ENCODE results near the gene EPC2.
A peak's percentile ranks its signal among the peaks of the same experiment; 100 is the strongest.

Gene EPC2, protein sequence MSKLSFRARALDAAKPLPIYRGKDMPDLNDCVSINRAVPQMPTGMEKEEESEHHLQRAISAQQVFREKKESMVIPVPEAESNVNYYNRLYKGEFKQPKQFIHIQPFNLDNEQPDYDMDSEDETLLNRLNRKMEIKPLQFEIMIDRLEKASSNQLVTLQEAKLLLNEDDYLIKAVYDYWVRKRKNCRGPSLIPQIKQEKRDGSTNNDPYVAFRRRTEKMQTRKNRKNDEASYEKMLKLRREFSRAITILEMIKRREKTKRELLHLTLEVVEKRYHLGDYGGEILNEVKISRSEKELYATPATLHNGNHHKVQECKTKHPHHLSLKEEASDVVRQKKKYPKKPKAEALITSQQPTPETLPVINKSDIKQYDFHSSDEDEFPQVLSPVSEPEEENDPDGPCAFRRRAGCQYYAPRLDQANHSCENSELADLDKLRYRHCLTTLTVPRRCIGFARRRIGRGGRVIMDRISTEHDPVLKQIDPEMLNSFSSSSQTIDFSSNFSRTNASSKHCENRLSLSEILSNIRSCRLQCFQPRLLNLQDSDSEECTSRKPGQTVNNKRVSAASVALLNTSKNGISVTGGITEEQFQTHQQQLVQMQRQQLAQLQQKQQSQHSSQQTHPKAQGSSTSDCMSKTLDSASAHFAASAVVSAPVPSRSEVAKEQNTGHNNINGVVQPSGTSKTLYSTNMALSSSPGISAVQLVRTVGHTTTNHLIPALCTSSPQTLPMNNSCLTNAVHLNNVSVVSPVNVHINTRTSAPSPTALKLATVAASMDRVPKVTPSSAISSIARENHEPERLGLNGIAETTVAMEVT

DNA sequence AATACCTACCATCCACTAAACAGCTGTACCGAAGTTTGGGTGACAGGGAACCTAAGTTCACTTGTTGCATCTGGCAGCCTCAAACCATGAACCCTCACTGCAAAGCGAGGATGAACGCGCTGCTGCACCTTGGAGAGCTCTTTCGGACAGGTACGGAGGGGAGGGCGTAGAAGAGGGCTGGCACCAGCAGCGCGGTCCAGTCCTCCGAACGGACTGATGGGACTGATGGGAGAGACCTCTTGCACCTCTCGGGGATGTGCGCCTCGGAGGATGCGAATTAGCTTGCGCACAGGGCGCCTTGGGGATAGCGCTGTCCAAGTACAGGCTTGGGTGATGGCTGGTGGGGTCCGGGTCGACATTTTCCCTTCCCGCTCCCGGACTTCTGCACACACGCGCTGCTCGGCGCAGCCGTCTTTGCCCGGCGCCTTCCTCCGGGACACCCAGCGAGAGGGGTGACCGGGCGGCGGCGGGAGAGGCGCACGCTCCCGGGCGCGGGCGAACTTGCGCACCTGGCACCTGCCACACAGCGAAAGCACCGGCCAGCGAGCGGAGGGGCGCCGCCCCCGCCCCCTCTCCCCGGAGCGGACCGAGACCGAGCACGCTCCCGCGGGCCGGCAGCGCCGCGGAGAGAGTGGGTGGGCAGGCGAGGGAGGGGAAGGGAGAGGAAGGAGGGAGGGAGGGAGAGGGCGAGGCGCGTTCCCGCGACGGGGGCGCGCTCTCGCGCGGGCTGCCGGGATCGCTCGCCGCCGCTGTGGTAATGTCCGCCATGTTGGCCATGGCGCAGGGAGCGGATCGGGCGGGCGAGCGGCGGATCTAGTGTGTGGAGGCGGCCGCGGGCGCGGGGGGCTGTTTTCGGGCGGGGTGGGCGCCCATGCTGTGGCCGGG is at the start of gene EPC2:
TSS of gene EPC2 (plus strand) at position 754 of the 885 bp plus-strand sequence. CDS start 267 bp downstream, outside the sequence.
- Histone ChIP-seq H3K27ac (ENCODE audit: low read depth, low read length) (peak within 1 kb of the TSS; percentile 99), H3K9ac (ENCODE audit: low read depth in 1 of 2, low read length in 2 of 2) (peak within 1 kb of the TSS; percentile 81 to 94), H3K36me3 (ENCODE audit: control insufficient read depth in 1 of 2, insufficient read depth in 2 of 2, low read length in 2 of 2) (no peaks in the 10 kb centered on the region), H3K27me3 (ENCODE audit: control insufficient read depth in 1 of 2, insufficient read depth in 2 of 2, low read length in 2 of 2) (peaks cover 0 to 6% of the 10 kb centered on the region in 2 donors), H3K4me1 (ENCODE audit: control insufficient read depth in 1 of 2, insufficient read depth in 2 of 2, low read length in 2 of 2) (peaks cover 5 to 8% of the 10 kb centered on the region in 2 donors), H3K9me3 (ENCODE audit: control insufficient read depth in 1 of 2, low read length in 2 of 2) (no peaks in the 10 kb centered on the region), H3K4me3 (ENCODE audit: low read depth in 1 of 2, low read length in 2 of 2) (peak within 1 kb of the TSS; percentile 77 to 92)

- peaks cover 0 to 5% of the 10 kb centered on the region in 2 donors for H3K9me3 ChIP-seq (ENCODE audit: control insufficient read depth in 1 of 2, low read length in 2 of 2)
- no peak overlapping the region for H3K4me3 ChIP-seq (ENCODE audit: low read depth in 1 of 2, low read length in 2 of 2)
- no peak overlapping the region for H3K9ac ChIP-seq (ENCODE audit: low read depth in 1 of 2, low read length in 2 of 2)
- H3K36me3 ChIP-seq (ENCODE audit: control insufficient read depth in 1 of 2, insufficient read depth in 2 of 2, low read length in 2 of 2) = no peaks in the 10 kb centered on the region
- no peaks in the 10 kb centered on the region for H3K4me1 ChIP-seq (ENCODE audit: control insufficient read depth in 1 of 2, insufficient read depth in 2 of 2, low read length in 2 of 2)
- no peak overlapping the region for H3K27ac ChIP-seq (ENCODE audit: low read depth, low read length)
- H3K27me3 ChIP-seq (ENCODE audit: control insufficient read depth in 1 of 2, insufficient read depth in 2 of 2, low read length in 2 of 2) = no peaks in the 10 kb centered on the region
Measured at GRCh38 chr2:148596018-148596417, 48.5 kb upstream of the EPC2 start.

DNA sequence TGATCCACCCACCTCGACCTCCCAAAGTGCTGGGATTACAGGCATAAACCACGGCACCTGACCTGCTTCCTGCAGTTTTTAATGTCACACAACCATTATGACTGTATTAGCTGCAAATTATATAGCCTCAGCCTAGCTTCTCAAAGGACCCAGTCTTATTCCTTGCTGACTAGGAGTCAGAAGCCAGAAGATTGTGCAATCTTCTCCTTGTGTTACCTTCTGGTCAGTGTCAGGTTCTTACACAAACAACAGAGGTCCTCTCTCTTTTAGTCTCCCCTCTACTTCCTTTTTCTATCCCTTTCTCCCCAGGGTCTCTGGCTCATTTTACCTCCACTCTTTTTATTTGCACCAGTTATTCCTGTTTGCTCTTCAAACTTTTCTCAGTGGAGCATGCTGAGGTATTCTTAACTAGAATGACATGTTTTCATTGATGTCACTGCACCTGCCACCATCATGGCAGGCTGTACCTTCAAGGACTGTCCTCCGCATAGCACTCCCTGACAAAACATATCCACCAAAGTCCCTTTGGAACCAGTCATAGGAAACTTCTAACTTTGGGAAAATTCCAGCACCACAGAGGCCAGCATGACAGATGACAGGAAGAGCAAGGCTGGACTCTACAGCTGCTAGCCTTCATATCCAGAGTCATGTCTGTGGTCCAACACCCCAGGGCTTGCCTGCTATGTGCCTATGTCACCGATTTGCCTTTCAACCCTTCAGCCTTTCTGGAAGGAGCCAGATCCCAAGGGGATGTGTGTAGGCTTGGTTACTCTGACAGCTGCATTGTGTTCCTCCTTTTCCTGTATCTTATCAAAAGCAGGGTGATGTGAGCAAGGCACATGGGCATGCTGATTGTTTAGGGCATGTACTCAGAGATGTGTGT is 45.2 kb upstream of the EPC2 start:
- no peaks in the 10 kb centered on the region for H3K27me3 ChIP-seq (ENCODE audit: control insufficient read depth in 1 of 2, insufficient read depth in 2 of 2, low read length in 2 of 2)

DNA sequence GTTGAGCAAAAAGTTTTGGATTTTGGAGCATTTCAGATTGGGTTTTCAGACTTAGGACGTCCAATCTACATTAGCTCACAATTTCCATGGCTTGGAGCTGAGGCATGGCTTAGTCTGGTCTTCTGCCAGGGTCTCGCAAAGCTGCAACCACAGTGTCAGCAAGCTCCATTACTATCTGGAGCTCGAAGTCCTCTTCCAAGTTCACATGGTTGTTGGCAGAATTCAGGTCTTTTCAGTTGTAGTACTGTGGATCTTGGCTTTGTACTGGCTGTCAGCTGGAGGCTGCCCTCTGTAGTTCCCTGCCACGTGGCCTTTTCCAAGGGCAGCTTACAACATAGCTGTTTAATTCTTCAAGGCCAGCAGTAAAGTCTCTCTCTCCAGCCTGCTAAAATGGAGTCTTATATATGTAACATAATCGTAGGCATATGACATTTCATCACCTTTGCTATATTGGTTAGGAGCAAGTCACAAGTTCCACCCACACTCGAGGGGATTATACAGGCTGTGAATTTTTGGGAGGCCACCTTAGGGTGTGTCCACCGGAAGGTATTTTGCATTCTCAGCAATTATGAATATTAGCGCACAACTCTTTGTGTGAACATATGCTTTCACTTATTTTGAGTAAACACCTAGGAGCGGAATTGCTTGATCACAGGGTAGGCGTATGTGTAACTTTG is 41.5 kb upstream of the EPC2 start:
- Histone ChIP-seq H3K27me3 (ENCODE audit: control insufficient read depth in 1 of 2, insufficient read depth in 2 of 2, low read length in 2 of 2) (no peaks in the 10 kb centered on the region), H3K27ac (ENCODE audit: low read depth, low read length) (no peak overlapping the region), H3K9me3 (ENCODE audit: control insufficient read depth in 1 of 2, low read length in 2 of 2) (peaks cover 0 to 5% of the 10 kb centered on the region in 2 donors), H3K4me1 (ENCODE audit: control insufficient read depth in 1 of 2, insufficient read depth in 2 of 2, low read length in 2 of 2) (no peaks in the 10 kb centered on the region), H3K9ac (ENCODE audit: low read depth in 1 of 2, low read length in 2 of 2) (no peak overlapping the region), H3K4me3 (ENCODE audit: low read depth in 1 of 2, low read length in 2 of 2) (no peak overlapping the region), H3K36me3 (ENCODE audit: control insufficient read depth in 1 of 2, insufficient read depth in 2 of 2, low read length in 2 of 2) (no peaks in the 10 kb centered on the region)

More for the DNA sequence above, 45.2 kb upstream of the EPC2 start:
- Histone ChIP-seq H3K4me3 (ENCODE audit: low read depth in 1 of 2, low read length in 2 of 2) (no peak overlapping the region), H3K9me3 (ENCODE audit: control insufficient read depth in 1 of 2, low read length in 2 of 2) (peaks cover 0 to 5% of the 10 kb centered on the region in 2 donors), H3K27ac (ENCODE audit: low read depth, low read length) (no peak overlapping the region), H3K9ac (ENCODE audit: low read depth in 1 of 2, low read length in 2 of 2) (no peak overlapping the region), H3K36me3 (ENCODE audit: control insufficient read depth in 1 of 2, insufficient read depth in 2 of 2, low read length in 2 of 2) (no peaks in the 10 kb centered on the region), H3K4me1 (ENCODE audit: control insufficient read depth in 1 of 2, insufficient read depth in 2 of 2, low read length in 2 of 2) (no peaks in the 10 kb centered on the region)

DNA sequence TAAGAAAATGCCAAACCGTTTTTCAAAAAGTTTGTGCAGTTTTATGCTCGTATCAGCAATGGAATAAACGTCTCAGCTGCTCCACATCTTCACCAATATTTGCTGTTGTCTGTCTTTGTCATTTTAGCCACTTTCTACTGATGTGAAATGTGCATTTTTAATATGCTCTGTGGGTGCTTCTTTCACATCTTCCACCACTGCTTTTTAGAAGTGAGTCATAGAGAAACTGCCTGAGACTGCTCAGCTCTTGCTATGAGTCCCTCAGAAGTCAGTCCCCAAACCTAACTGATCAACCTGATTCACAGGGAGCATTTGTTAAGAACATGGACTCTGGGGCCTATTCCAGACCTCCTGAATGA is 41.0 kb upstream of the EPC2 start:
- Histone ChIP-seq H3K4me1 (ENCODE audit: control insufficient read depth in 1 of 2, insufficient read depth in 2 of 2, low read length in 2 of 2) (no peaks in the 10 kb centered on the region), H3K27ac (ENCODE audit: low read depth, low read length) (no peak overlapping the region)

DNA sequence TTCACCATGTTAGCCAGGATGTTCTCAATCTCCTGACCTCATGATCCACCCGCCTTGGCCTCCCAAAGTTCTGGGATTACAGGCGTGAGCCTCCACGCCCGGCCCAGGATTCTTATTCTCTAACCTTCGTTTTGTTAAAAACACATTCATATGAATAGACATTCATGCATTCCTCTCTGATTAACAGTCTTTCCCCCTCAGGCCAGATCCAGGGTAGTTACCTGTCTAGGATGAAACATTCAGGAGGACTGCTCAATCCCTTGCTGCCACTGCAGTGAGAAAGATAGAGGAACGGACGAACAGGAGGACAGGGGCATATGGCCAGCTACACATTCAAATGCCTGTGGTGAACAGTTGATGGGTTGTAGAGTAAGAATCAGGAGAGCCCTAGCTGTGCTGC is 39.6 kb upstream of the EPC2 start:
- no peaks in the 10 kb centered on the region for H3K4me1 ChIP-seq (ENCODE audit: control insufficient read depth in 1 of 2, insufficient read depth in 2 of 2, low read length in 2 of 2)
- H3K9me3 ChIP-seq (ENCODE audit: control insufficient read depth in 1 of 2, low read length in 2 of 2) = peaks cover 0 to 5% of the 10 kb centered on the region in 2 donors
- H3K27me3 ChIP-seq (ENCODE audit: control insufficient read depth in 1 of 2, insufficient read depth in 2 of 2, low read length in 2 of 2) = no peaks in the 10 kb centered on the region
- H3K27ac ChIP-seq (ENCODE audit: low read depth, low read length) = no peak overlapping the region
- no peak overlapping the region for H3K4me3 ChIP-seq (ENCODE audit: low read depth in 1 of 2, low read length in 2 of 2)
- H3K36me3 ChIP-seq (ENCODE audit: control insufficient read depth in 1 of 2, insufficient read depth in 2 of 2, low read length in 2 of 2) = no peaks in the 10 kb centered on the region
- H3K9ac ChIP-seq (ENCODE audit: low read depth in 1 of 2, low read length in 2 of 2) = no peak overlapping the region

More for the DNA sequence above, 41.0 kb upstream of the EPC2 start:
- H3K9me3 ChIP-seq (ENCODE audit: control insufficient read depth in 1 of 2, low read length in 2 of 2) = peaks cover 0 to 5% of the 10 kb centered on the region in 2 donors
- H3K36me3 ChIP-seq (ENCODE audit: control insufficient read depth in 1 of 2, insufficient read depth in 2 of 2, low read length in 2 of 2) = no peaks in the 10 kb centered on the region
- no peak overlapping the region for H3K4me3 ChIP-seq (ENCODE audit: low read depth in 1 of 2, low read length in 2 of 2)
- H3K9ac ChIP-seq (ENCODE audit: low read depth in 1 of 2, low read length in 2 of 2) = no peak overlapping the region
- no peaks in the 10 kb centered on the region for H3K27me3 ChIP-seq (ENCODE audit: control insufficient read depth in 1 of 2, insufficient read depth in 2 of 2, low read length in 2 of 2)

GRCh38 chr2:148607566-148607965 is 37.0 kb upstream of the EPC2 start:
- Histone ChIP-seq H3K9ac (ENCODE audit: low read depth in 1 of 2, low read length in 2 of 2) (no peak overlapping the region), H3K4me3 (ENCODE audit: low read depth in 1 of 2, low read length in 2 of 2) (no peak overlapping the region), H3K36me3 (ENCODE audit: control insufficient read depth in 1 of 2, insufficient read depth in 2 of 2, low read length in 2 of 2) (no peaks in the 10 kb centered on the region), H3K4me1 (ENCODE audit: control insufficient read depth in 1 of 2, insufficient read depth in 2 of 2, low read length in 2 of 2) (no peaks in the 10 kb centered on the region), H3K9me3 (ENCODE audit: control insufficient read depth in 1 of 2, low read length in 2 of 2) (no peaks in the 10 kb centered on the region), H3K27me3 (ENCODE audit: control insufficient read depth in 1 of 2, insufficient read depth in 2 of 2, low read length in 2 of 2) (no peaks in the 10 kb centered on the region), H3K27ac (ENCODE audit: low read depth, low read length) (no peak overlapping the region)

GRCh38 chr2:148613231-148614013 is 31.1 kb upstream of the EPC2 start:
- no peak overlapping the region for H3K4me3 ChIP-seq (ENCODE audit: low read depth in 1 of 2, low read length in 2 of 2)

More at GRCh38 chr2:148613231-148614013, 31.1 kb upstream of the EPC2 start:
- no peaks in the 10 kb centered on the region for H3K36me3 ChIP-seq (ENCODE audit: control insufficient read depth in 1 of 2, insufficient read depth in 2 of 2, low read length in 2 of 2)
- peaks cover 0 to 9% of the 10 kb centered on the region in 2 donors for H3K4me1 ChIP-seq (ENCODE audit: control insufficient read depth in 1 of 2, insufficient read depth in 2 of 2, low read length in 2 of 2)
- no peaks in the 10 kb centered on the region for H3K9me3 ChIP-seq (ENCODE audit: control insufficient read depth in 1 of 2, low read length in 2 of 2)
- H3K27ac ChIP-seq (ENCODE audit: low read depth, low read length) = no peak overlapping the region
- no peak overlapping the region for H3K9ac ChIP-seq (ENCODE audit: low read depth in 1 of 2, low read length in 2 of 2)
- peaks cover 0 to 6% of the 10 kb centered on the region in 2 donors for H3K27me3 ChIP-seq (ENCODE audit: control insufficient read depth in 1 of 2, insufficient read depth in 2 of 2, low read length in 2 of 2)

Data from duodenal mucosa (tissue), 2 donors.